Retinal pigment epithelial cell (primary cell): ENCODE data around the gene FAM50A.
A peak's percentile ranks its signal among the peaks of the same experiment; 100 is the strongest.

Source experiments
- DNase-seq: peaks from one replicate; pipeline ENCODE4 v3.0.0-alpha.2; 2010; ENCODE audit warnings: low read depth
- H3K4me3 ChIP-seq: 2 replicates; pipeline ENCODE4 v1.5.1; 2011; ENCODE audit warnings: mild to moderate bottlenecking, low read length, control low read depth, moderate library complexity
- TF ChIP-seq, protein P1 (sequence below): conservative IDR thresholded peaks from 2 replicates; pipeline ENCODE4 v1.5.1; 2011; ENCODE audit warnings: low read depth, low read length, control low read depth, inconsistent platforms

Gene FAM50A

DNA sequence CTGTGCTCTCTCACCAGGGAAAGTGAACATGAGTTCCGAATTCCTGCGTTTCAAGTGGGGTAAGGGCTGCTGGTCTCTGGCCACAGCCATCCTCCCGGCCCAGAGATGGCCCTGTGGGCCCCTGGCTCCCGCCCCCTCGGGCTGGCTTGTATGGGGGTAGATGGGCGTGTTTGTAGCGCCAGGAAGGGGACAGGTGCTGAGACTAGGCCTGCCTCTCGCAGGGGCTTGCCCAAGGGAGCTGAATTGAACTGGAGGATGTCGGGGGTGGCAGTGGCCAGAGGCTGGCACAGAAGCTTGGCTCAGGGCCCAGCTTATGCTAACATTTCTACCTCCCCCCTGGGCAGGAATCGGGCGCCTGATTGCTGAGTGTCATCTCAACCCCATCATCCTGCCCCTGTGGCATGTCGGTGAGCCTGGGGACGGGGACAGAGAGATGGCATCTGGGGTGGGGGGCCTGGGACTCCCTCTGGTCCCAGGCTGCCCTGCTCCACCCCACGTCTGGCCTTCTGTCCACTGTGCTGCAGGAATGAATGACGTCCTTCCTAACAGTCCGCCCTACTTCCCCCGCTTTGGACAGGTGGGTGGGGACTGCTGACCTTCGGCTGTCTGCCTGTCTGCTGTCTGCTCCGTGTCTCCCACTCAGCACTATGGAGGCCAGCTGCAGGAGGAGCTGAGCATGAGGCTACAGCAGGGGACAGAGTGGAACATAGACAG, 24.1 kb upstream of the FAM50A start:
- no peak for DNase-seq
- H3K4me3 ChIP-seq: no peak overlapping the region
- TF ChIP-seq, protein P1, sequence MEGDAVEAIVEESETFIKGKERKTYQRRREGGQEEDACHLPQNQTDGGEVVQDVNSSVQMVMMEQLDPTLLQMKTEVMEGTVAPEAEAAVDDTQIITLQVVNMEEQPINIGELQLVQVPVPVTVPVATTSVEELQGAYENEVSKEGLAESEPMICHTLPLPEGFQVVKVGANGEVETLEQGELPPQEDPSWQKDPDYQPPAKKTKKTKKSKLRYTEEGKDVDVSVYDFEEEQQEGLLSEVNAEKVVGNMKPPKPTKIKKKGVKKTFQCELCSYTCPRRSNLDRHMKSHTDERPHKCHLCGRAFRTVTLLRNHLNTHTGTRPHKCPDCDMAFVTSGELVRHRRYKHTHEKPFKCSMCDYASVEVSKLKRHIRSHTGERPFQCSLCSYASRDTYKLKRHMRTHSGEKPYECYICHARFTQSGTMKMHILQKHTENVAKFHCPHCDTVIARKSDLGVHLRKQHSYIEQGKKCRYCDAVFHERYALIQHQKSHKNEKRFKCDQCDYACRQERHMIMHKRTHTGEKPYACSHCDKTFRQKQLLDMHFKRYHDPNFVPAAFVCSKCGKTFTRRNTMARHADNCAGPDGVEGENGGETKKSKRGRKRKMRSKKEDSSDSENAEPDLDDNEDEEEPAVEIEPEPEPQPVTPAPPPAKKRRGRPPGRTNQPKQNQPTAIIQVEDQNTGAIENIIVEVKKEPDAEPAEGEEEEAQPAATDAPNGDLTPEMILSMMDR: no peak

DNA sequence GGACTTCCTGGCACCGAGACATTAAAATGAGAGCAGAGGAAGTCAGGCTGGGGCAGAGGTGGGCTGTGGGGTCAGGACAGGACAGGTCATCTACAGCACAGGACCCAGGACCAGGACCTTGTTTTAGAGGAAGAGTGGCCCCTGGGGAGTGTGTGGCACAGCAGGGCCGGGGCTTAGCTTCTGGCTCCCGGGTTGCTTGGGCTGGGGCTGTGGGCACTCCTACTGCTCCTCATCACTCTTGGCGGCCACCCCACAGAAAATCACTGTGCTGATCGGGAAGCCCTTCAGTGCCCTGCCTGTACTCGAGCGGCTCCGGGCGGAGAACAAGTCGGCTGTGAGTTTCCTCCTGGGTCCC, 23.6 kb upstream of the FAM50A start:
- no peak overlapping the region for H3K4me3 ChIP-seq
- TF ChIP-seq, protein P1: no peak
- no peak for DNase-seq

DNA sequence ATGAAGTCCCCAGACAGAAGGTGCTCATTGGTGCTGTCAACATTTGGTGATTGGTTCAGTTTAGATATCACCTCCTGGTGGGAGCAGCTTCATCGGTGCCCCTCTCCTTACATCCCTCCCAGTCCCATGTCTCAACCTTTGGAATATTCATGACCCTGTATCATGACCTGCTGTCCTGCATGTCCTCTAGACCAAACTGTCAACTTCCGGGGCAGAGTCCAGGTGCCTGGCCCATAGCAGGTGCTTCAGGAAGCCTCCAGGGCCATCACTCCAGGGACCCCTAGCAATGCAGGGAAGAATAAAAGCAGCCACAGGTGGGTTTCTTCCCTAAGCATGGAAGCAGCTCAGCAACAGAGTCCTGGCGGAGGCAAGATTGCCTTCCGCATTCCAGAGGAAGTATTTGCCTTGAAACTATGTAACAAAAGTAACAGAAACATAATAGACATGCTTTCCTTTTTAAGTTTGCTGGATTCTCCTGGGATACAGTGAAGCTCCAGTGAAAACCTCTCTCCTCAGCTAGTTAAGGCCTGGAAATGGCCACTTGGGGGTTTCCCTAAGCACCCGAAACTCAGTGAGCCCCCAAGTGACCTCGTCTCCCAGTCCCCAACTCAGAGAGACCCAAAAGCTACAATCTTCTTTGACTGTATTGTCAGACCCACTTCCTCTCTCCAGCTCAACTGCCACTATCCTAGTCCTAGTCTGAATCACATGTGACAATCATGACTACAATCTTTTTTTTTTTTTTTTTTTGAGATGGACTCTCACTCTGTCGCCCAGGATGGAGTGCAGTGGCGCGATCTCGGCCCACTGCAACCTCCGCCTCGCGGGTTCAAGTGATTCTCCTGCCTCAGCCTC, 16.8 kb upstream of the FAM50A start:
- TF ChIP-seq, protein P1: no peak
- DNase-seq: no peak
- no peak overlapping the region for H3K4me3 ChIP-seq

DNA sequence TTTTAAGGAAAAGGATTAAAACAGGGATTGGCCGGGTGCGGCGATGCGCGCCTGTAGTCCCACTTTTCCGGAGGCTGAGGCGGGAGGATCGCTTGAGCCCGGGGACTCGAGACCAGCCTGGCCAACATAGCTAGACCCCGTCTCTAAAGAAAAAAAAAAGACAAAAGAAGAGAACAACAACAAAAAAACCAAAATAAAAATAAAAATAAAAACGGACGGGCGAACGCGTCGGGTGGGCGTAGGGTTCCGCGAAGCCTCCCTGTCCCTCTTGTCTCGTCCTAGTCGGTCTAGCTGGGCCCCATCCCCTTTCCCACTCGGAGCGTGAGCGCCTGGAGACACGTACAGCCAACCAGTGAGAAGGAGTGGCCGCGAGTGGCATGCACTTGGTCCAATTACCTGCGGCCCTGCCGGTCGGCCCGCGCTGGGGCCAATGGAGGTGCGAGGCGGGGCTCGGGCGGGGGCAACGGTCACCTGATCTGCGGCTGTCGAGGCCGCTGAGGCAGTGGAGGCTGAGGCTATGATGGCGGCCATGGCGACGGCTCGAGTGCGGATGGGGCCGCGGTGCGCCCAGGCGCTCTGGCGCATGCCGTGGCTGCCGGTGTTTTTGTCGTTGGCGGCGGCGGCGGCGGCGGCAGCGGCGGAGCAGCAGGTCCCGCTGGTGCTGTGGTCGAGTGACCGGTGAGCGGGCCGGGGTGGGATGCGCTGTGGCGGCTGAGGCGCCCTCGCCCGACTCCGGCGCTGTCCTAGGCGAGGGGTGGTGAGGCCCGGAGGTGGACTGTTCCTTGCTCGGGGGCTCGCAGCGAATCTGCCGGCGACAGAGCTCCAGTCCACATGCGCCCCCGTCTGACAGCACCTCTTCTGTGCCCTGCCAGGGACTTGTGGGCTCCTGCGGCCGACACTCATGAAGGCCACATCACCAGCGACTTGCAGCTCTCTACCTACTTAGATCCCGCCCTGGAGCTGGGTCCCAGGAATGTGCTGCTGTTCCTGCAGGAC, 15.5 kb upstream of the FAM50A start, which contains the start of gene ATP6AP1:
Gene ATP6AP1, plus strand, starts transcription at position 502 of the 996 bp plus-strand sequence. Its CDS starts 16 bp downstream, at position 518.
- DNase-seq: peak; percentile 73
- TF ChIP-seq, protein P1: peak; percentile 12

DNA sequence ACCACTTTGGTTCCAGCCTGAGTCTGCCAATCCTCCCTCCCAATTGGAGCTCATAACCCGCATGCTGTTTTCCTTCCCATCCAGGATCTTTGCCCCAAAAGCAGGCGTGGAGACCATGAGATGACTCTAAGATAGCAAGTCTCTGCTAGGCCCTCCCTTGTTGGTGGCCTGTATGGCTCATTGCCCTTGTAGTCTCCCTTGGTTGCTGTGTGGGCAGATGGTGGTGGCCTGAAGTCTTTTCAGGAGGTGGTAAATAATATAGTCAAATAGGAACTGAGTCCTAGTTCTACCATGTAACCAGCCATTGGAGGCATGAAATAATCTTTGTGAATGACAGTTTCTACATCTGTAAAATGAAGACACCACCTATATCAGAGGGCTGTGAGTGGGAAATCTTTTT, 14.2 kb upstream of the FAM50A start:
- H3K4me3 ChIP-seq: peak overlapping the region; percentile 60
- DNase-seq: no peak
- TF ChIP-seq, protein P1: no peak

More for the DNA sequence above, 15.5 kb upstream of the FAM50A start, which contains the start of gene ATP6AP1:
- H3K4me3 ChIP-seq: peak within 1 kb of the TSS; percentile 60

DNA sequence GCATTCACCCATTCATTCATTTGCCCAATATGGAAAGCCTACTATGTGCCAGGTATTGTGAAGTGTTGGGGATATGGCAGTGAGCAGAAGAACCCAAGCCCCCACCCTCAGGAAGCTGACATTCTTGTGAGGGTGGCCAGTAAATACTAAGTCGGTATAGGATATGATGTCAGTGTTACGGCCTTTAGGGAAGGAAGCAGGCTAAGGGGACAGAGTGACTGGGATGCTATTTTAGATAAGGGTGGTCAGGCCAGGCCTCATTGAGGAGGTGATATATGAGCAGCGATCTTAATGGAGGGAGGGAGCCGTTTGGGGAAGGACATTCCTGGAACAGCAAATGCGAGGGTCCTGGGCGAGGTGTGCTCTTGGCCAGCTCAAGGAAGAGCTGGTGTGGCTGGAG, 13.5 kb upstream of the FAM50A start:
- no peak for DNase-seq
- TF ChIP-seq, protein P1: no peak

More for the DNA sequence above, 13.5 kb upstream of the FAM50A start:
- H3K4me3 ChIP-seq: no peak overlapping the region
